Stomach smooth muscle (tissue), 2 donors: ENCODE measurements around the gene OR5AC2.

ENCODE experiments used
- H3K27ac ChIP-seq: one replicate; pipeline ENCODE4 v1.7.0; 2013; ENCODE audit warnings: mild to moderate bottlenecking, low read length, inconsistent platforms
- H3K27me3 ChIP-seq, 2 donors: one replicate each; pipeline ENCODE4 v1.7.0; 2013; ENCODE audit warnings: low read length in 2 of 2; ENCODE audit not compliant: insufficient read depth in 2 of 2, control insufficient read depth in 1 of 2
- H3K36me3 ChIP-seq, 2 donors: one replicate each; pipeline ENCODE4 v1.7.0; 2013; ENCODE audit warnings: low read length in 2 of 2; ENCODE audit not compliant: control insufficient read depth in 2 of 2, insufficient read depth in 2 of 2
- H3K4me1 ChIP-seq: one replicate; pipeline ENCODE4 v1.7.0; 2013; ENCODE audit warnings: low read length; ENCODE audit not compliant: control insufficient read depth, insufficient read depth
- H3K4me3 ChIP-seq, 2 donors: one replicate each; pipeline ENCODE4 v1.7.0; 2013; ENCODE audit warnings: low read length in 2 of 2
- H3K9ac ChIP-seq, 2 donors: one replicate each; pipeline ENCODE4 v1.7.0; 2013; ENCODE audit warnings: low read length in 2 of 2, mild to moderate bottlenecking in 1 of 2
- H3K9me3 ChIP-seq, 2 donors: one replicate each; pipeline ENCODE4 v1.7.0; 2013; ENCODE audit warnings: low read length in 2 of 2; ENCODE audit not compliant: control insufficient read depth in 2 of 2
- donor health status: healthy.
- donor health status: Pancreatic carcinoma.

The OR5AC2 gene

GRCh38 chr3:98136631-98137030, 49.7 kb downstream of the OR5AC2 start:
- H3K9ac ChIP-seq: no peak overlapping the region

More at GRCh38 chr3:98136631-98137030, 49.7 kb downstream of the OR5AC2 start:
- H3K4me3 ChIP-seq: no peak overlapping the region
- no peak overlapping the region for H3K27ac ChIP-seq
- no peaks in the 10 kb centered on the region for H3K4me1 ChIP-seq
- H3K27me3 ChIP-seq: no peaks in the 10 kb centered on the region
- H3K36me3 ChIP-seq: no peaks in the 10 kb centered on the region
- no peaks in the 10 kb centered on the region for H3K9me3 ChIP-seq
